HEK293 (cell line): ENCODE data around the gene C6orf47.

Source experiments
- CTCF ChIA-PET: fragments of 350-600 bp; formaldehyde crosslinking; extraction: SDS; loops from one replicate; lab custom pipeline; 2021; ENCODE audit warnings: antibody characterized with exemption; lab: Yijun Ruan, JAX
- POLR2A ChIA-PET: fragments of 300-600 bp; formaldehyde crosslinking; extraction: SDS; loops from one replicate; lab custom pipeline; 2020; ENCODE audit warnings: antibody characterized with exemption, inconsistent platforms; lab: Yijun Ruan, JAX
- H3K27ac ChIP-seq: fragments of 200-500 bp; sonication (Bioruptor generic); 2 replicates; pipeline ENCODE4 v1.5.1; 2014; ENCODE audit warnings: low read depth, low read length, control low read depth, inconsistent platforms; ENCODE audit errors: extremely low read depth
- H3K36me3 ChIP-seq, 2 experiments: fragments of 200-500 bp in 1 of 2; sonication (Bioruptor generic) in 1 of 2; 1 replicate in 1 of 2; 2 replicates in 1 of 2; pipeline ENCODE4 v1.5.1; 2014 to 2017; ENCODE audit warnings: inconsistent platforms in 2 of 2, low read length in 2 of 2; ENCODE audit not compliant: control insufficient read depth in 2 of 2, insufficient read depth in 1 of 2
- H3K4me1 ChIP-seq: fragments of 200-500 bp; sonication (Bioruptor generic); 2 replicates; pipeline ENCODE4 v1.5.1; 2014; ENCODE audit warnings: mild to moderate bottlenecking, low read length, inconsistent platforms; ENCODE audit not compliant: control insufficient read depth, insufficient read depth
- H3K4me3 ChIP-seq: 2 replicates; pipeline ENCODE4 v1.5.1; 2011; ENCODE audit warnings: low read depth, mild to moderate bottlenecking, control low read depth, low read length, moderate library complexity
- H3K9me3 ChIP-seq: fragments of 200-500 bp; sonication (Bioruptor generic); 2 replicates; pipeline ENCODE4 v1.5.1; 2014; ENCODE audit warnings: low read depth, low read length, inconsistent platforms; ENCODE audit not compliant: control insufficient read depth, insufficient read depth
- GLIS2 ChIP-seq: fragments of 450-650 bp; formaldehyde crosslinking; IDR thresholded peaks from 2 replicates; pipeline ENCODE4 v1.5.1; 2016; ENCODE audit warnings: missing biosample characterization, missing genetic modification characterization
- KLF1 ChIP-seq: fragments of 450-650 bp; formaldehyde crosslinking; IDR thresholded peaks from 2 replicates; pipeline ENCODE4 v1.5.1; 2016; ENCODE audit warnings: missing biosample characterization, missing genetic modification characterization
- PATZ1 ChIP-seq: fragments of 450-650 bp; formaldehyde crosslinking; IDR thresholded peaks from 2 replicates; pipeline ENCODE4 v1.5.1; 2016; ENCODE audit warnings: missing biosample characterization, missing genetic modification characterization
- PRDM4 ChIP-seq: fragments of 450-650 bp; formaldehyde crosslinking; IDR thresholded peaks from 2 replicates; pipeline ENCODE4 v1.5.1; 2017; ENCODE audit warnings: missing biosample characterization, missing genetic modification characterization
- TSHZ1 ChIP-seq: fragments of 450-650 bp; formaldehyde crosslinking; IDR thresholded peaks from 2 replicates; pipeline ENCODE4 v1.5.1; 2016; ENCODE audit warnings: missing biosample characterization, missing genetic modification characterization, borderline replicate concordance
- WT1 ChIP-seq: fragments of 450-650 bp; formaldehyde crosslinking; IDR thresholded peaks from 2 replicates; pipeline ENCODE4 v1.5.1; 2016; ENCODE audit warnings: missing biosample characterization, missing genetic modification characterization
- ZBTB10 ChIP-seq: fragments of 450-650 bp; formaldehyde crosslinking; IDR thresholded peaks from 2 replicates; pipeline ENCODE4 v1.5.1; 2016; ENCODE audit warnings: missing biosample characterization, missing genetic modification characterization
- ZBTB17 ChIP-seq: fragments of 450-650 bp; formaldehyde crosslinking; IDR thresholded peaks from 2 replicates; pipeline ENCODE4 v1.5.1; 2016; ENCODE audit warnings: missing biosample characterization, missing genetic modification characterization
- ZBTB20 ChIP-seq: fragments of 450-650 bp; formaldehyde crosslinking; IDR thresholded peaks from 2 replicates; pipeline ENCODE4 v1.5.1; 2016; ENCODE audit warnings: missing biosample characterization, missing genetic modification characterization
- ZBTB7A ChIP-seq: fragments of 450-650 bp; formaldehyde crosslinking; IDR thresholded peaks from 2 replicates; pipeline ENCODE4 v1.5.1; 2016; ENCODE audit warnings: low read depth, missing biosample characterization, missing genetic modification characterization
- ZNF18 ChIP-seq: fragments of 450-650 bp; formaldehyde crosslinking; IDR thresholded peaks from 2 replicates; pipeline ENCODE4 v1.5.1; 2016; ENCODE audit warnings: missing biosample characterization, missing genetic modification characterization
- ZNF292 ChIP-seq: fragments of 450-650 bp; formaldehyde crosslinking; IDR thresholded peaks from 2 replicates; pipeline ENCODE4 v1.5.1; 2016; ENCODE audit warnings: low read depth, missing biosample characterization, missing genetic modification characterization, borderline replicate concordance
- ZNF335 ChIP-seq: fragments of 450-650 bp; formaldehyde crosslinking; conservative IDR thresholded peaks from 2 replicates; pipeline ENCODE4 v1.5.1; 2016; ENCODE audit warnings: missing biosample characterization, missing genetic modification characterization
- ZNF362 ChIP-seq: fragments of 450-650 bp; formaldehyde crosslinking; IDR thresholded peaks from 2 replicates; pipeline ENCODE4 v1.5.1; 2016; ENCODE audit warnings: missing biosample characterization, missing genetic modification characterization
- ZNF416 ChIP-seq: fragments of 450-650 bp; formaldehyde crosslinking; IDR thresholded peaks from 2 replicates; pipeline ENCODE4 v1.5.1; 2016; ENCODE audit warnings: missing biosample characterization, missing genetic modification characterization
- ZNF521 ChIP-seq: fragments of 450-650 bp; formaldehyde crosslinking; IDR thresholded peaks from 2 replicates; pipeline ENCODE4 v1.5.1; 2017; ENCODE audit warnings: missing biosample characterization, mild to moderate bottlenecking, missing genetic modification characterization
- ZNF561 ChIP-seq: fragments of 450-650 bp; IDR thresholded peaks from 2 replicates; pipeline ENCODE4 v1.5.1; 2018; ENCODE audit warnings: missing biosample characterization, missing genetic modification characterization, borderline replicate concordance
- ZNF660 ChIP-seq: fragments of 450-650 bp; IDR thresholded peaks from 2 replicates; pipeline ENCODE4 v1.5.1; 2018; ENCODE audit warnings: missing biosample characterization, mild to moderate bottlenecking, missing genetic modification characterization
- ZNF830 ChIP-seq: fragments of 450-650 bp; IDR thresholded peaks from 2 replicates; pipeline ENCODE4 v1.5.0; 2018; ENCODE audit warnings: missing biosample characterization, missing genetic modification characterization, low read depth, mild to moderate bottlenecking, moderate library complexity

The C6orf47 gene

GRCh38 chr6:31621991-31622390 lies 38.6 kb downstream of the C6orf47 start (continued):
- no peak for TF ChIP-seq TSHZ1 (tag by site-specific recombination)
- no peak for TF ChIP-seq ZBTB7A (tag by site-specific recombination)
- no peak for TF ChIP-seq PATZ1
- TF ChIP-seq ZNF830 (tag by site-specific recombination) = no peak
- 0 out of 2 replicates have a peak, but pooled peaks have one; percentile 19 for TF ChIP-seq ZBTB20 (tag by site-specific recombination)
- TF ChIP-seq ZNF561 (tag by site-specific recombination) = no peak

- ChIA-PET POLR2A (interaction anchor here (0.6 to 9.7 kb wide), 17 partner anchors 15 to 1349 kb away, joined by 3 to 123 read pairs (median 4); partner anchors contain the start of genes ABHD16A, ATP6V1G2, BAG6 and C6orf47), CTCF (interaction anchor here (0.7 to 0.9 kb wide), 3 partner anchors 15 to 41 kb away, joined by 3 to 5 read pairs (median 3); no protein-coding TSS in a partner anchor)
- Histone ChIP-seq H3K4me1 (peaks cover 7% of the 10 kb centered on the region; the same call in 1 of the 2 replicates), H3K9me3 (no peaks in the 10 kb centered on the region), H3K4me3 (peak overlapping the region; percentile 97), H3K27ac (peak overlapping the region; percentile 99), H3K36me3 (peaks cover 33 to 53% of the 10 kb centered on the region in 2 experiments)
- TF ChIP-seq ZBTB10 (tag by site-specific recombination) (0 out of 2 replicates have a peak, but pooled peaks have one; percentile 28), ZNF335 (tag by site-specific recombination) (peak; percentile 35; the same call in 1 of the 2 replicates), ZNF660 (tag by site-specific recombination) (no peak), ZBTB17 (tag by site-specific recombination) (peak; percentile 37; the same call in 1 of the 2 replicates), ZNF521 (tag by site-specific recombination) (no peak), ZNF416 (tag by site-specific recombination) (no peak), PRDM4 (no peak), ZNF362 (tag by site-specific recombination) (no peak), GLIS2 (0 out of 2 replicates have a peak, but pooled peaks have one; percentile 57), KLF1 (no peak), ZNF18 (tag by site-specific recombination) (0 out of 2 replicates have a peak, but pooled peaks have one; percentile 4), WT1 (tag by site-specific recombination) (peak; percentile 1; the same call in 1 of the 2 replicates), ZNF292 (peak; percentile 35; the same call in 1 of the 2 replicates)
These were observed 39.1 kb downstream of the C6orf47 start for GRCh38 chr6:31621320-31621939.
